Smooth muscle cell (in vitro differentiated cells): ENCODE data around the gene KIF26B. TPM values are rescaled to one million over a fixed set of nuclear protein-coding genes. Genes with fewer than 3 reads are reported as not detected.

Source experiments
- DNase-seq: peaks from one replicate; lab custom pipeline; 2025; ENCODE audit not compliant: unreplicated experiment; lab: John Stamatoyannopoulos, UW
- H2AFZ ChIP-seq: fragments of 200-600 bp; sonication (generic); 2 replicates; pipeline ENCODE4 v1.6.0; 2016; ENCODE audit warnings: antibody characterized with exemption, low read depth, mild to moderate bottlenecking
- H3F3A ChIP-seq: fragments of 200-600 bp; sonication (generic); 2 replicates; pipeline ENCODE4 v1.6.0; 2017; ENCODE audit warnings: antibody characterized with exemption, low read depth
- H3K27ac ChIP-seq: fragments of 200-600 bp; sonication (generic); 2 replicates; pipeline ENCODE4 v1.5.1; 2016; ENCODE audit warnings: low read depth, mild to moderate bottlenecking
- H3K27me3 ChIP-seq: fragments of 200-600 bp; sonication (generic); 2 replicates; pipeline ENCODE4 v1.6.1; 2016; ENCODE audit warnings: low read depth, mild to moderate bottlenecking
- H3K36me3 ChIP-seq: fragments of 200-600 bp; sonication (generic); 2 replicates; pipeline ENCODE4 v1.5.1; 2016; ENCODE audit warnings: low read depth
- H3K4me1 ChIP-seq: fragments of 200-600 bp; sonication (generic); 2 replicates; pipeline ENCODE4 v1.5.1; 2016; ENCODE audit warnings: low read depth
- H3K4me2 ChIP-seq: fragments of 200-600 bp; sonication (generic); 2 replicates; pipeline ENCODE4 v1.6.0; 2016; ENCODE audit warnings: mild to moderate bottlenecking
- H3K4me3 ChIP-seq: fragments of 200-600 bp; sonication (generic); 2 replicates; pipeline ENCODE4 v1.5.1; 2016; ENCODE audit warnings: mild to moderate bottlenecking
- H3K79me2 ChIP-seq: fragments of 200-600 bp; sonication (generic); 2 replicates; pipeline ENCODE4 v1.6.0; 2016; ENCODE audit warnings: low read depth, mild to moderate bottlenecking
- H3K9ac ChIP-seq: fragments of 200-600 bp; sonication (generic); 2 replicates; pipeline ENCODE4 v1.6.0; 2016; ENCODE audit warnings: low read depth
- H3K9me3 ChIP-seq: fragments of 200-600 bp; sonication (generic); replicated peaks from 2 replicates; pipeline ENCODE4 v1.5.1; 2016; ENCODE audit warnings: low read depth
- H4K20me1 ChIP-seq: fragments of 200-600 bp; sonication (generic); 2 replicates; pipeline ENCODE4 v1.6.0; 2016; ENCODE audit warnings: low read depth
- whole genome bisulfite sequencing: methylation state at CpG from one replicate; pipeline ENCODE4 v1.1.7; 2016; ENCODE audit warnings: low lambda C conversion rate; 5-methylcytosine and 5-hydroxymethylcytosine counted together
- polyA plus RNA-seq: library from polyadenylated mRNA; unstranded; fragments of >200 nt; fragmentation: Nextera tagmentation; extraction: Ambion mirVana; gene quantifications from 2 replicates; pipeline ENCODE4 v1.2.1, GENCODE V29; 2016
- total RNA-seq: library from RNA; depleted of rRNA; stranded (reverse); fragments of >200 nt; gene quantifications from 2 replicates; pipeline ENCODE4 v1.2.3, GENCODE V29; 2014
- TF ChIP-seq, protein P1 (sequence below): fragments of 200-600 bp; sonication (generic); IDR thresholded peaks from 2 replicates; pipeline ENCODE4 v1.5.1; 2017; ENCODE audit warnings: borderline replicate concordance, mild to moderate bottlenecking, antibody characterized with exemption; ENCODE audit not compliant: insufficient read depth, poor library complexity, severe bottlenecking

The KIF26B gene
- total and polyA plus RNA-seq, 2 experiments from 2014 or later: 24.9 to 43.3 TPM

DNA sequence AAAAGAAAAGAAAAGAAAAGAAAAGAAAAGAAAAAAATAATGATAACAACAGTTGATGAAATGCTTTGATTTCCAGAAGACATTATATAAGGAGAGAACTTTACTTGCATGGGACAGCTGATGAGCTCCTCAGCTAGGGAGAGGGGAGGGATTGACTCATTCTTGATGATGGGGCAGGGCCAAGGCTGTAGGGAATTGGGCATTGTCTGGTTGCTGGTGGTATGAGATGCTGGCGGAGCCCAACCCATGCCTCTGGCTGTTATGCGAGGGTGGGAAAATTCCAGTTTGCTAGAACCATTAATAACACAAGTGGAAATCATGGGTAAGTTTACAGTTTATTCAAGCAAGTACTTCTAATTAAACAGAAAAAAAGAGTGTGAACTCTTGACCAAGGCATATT, 36.0 kb upstream of the KIF26B start:
- no peaks in the 10 kb centered on the region for H3K4me1 ChIP-seq
- TF ChIP-seq, protein P1, sequence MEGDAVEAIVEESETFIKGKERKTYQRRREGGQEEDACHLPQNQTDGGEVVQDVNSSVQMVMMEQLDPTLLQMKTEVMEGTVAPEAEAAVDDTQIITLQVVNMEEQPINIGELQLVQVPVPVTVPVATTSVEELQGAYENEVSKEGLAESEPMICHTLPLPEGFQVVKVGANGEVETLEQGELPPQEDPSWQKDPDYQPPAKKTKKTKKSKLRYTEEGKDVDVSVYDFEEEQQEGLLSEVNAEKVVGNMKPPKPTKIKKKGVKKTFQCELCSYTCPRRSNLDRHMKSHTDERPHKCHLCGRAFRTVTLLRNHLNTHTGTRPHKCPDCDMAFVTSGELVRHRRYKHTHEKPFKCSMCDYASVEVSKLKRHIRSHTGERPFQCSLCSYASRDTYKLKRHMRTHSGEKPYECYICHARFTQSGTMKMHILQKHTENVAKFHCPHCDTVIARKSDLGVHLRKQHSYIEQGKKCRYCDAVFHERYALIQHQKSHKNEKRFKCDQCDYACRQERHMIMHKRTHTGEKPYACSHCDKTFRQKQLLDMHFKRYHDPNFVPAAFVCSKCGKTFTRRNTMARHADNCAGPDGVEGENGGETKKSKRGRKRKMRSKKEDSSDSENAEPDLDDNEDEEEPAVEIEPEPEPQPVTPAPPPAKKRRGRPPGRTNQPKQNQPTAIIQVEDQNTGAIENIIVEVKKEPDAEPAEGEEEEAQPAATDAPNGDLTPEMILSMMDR: no peak
- H4K20me1 ChIP-seq: no peaks in the 10 kb centered on the region
- H3K9me3 ChIP-seq: no peaks in the 10 kb centered on the region
- no peaks in the 10 kb centered on the region for H3F3A ChIP-seq
- no peak overlapping the region for H3K4me3 ChIP-seq
- H2AFZ ChIP-seq: no peak overlapping the region
- no peak overlapping the region for H3K27ac ChIP-seq
- no peak overlapping the region for H3K9ac ChIP-seq
- H3K36me3 ChIP-seq: no peaks in the 10 kb centered on the region
- no peaks in the 10 kb centered on the region for H3K79me2 ChIP-seq
- DNase-seq: no peak
- no peaks in the 10 kb centered on the region for H3K27me3 ChIP-seq
- no peak overlapping the region for H3K4me2 ChIP-seq
- 89% methylated on average over 2 of the region's 2 CpGs for WGBS

DNA sequence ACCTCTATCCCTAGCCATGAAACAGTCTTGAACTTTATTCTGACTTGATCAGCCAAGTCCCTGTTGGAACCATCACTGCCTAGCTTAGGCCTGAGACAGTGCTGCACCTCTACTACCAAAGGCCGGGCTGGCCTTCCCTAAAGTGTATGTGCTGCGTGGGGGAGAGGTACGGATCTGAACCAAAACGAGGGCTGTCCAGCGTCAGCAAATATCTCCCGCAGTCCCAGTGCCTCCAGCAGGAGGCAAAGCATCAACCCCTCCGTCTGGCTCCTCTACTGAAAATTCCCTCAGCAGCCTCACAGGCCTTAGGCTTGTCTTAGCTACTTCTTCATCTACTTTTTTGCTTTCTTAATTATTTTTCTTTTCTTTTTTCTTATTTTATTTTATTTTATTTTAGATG, 33.3 kb upstream of the KIF26B start:
- TF ChIP-seq, protein P1: no peak
- Histone ChIP-seq H3K36me3 (no peaks in the 10 kb centered on the region), H3K4me2 (no peak overlapping the region), H3K4me1 (no peaks in the 10 kb centered on the region), H3K79me2 (no peaks in the 10 kb centered on the region), H3K27ac (no peak overlapping the region), H4K20me1 (no peaks in the 10 kb centered on the region), H3K9ac (no peak overlapping the region), H3K9me3 (no peaks in the 10 kb centered on the region), H3K27me3 (no peaks in the 10 kb centered on the region), H3K4me3 (no peak overlapping the region), H2AFZ (no peak overlapping the region), H3F3A (no peaks in the 10 kb centered on the region)
- no peak for DNase-seq
- 88% methylated on average over 7 of the region's 7 CpGs for WGBS

DNA sequence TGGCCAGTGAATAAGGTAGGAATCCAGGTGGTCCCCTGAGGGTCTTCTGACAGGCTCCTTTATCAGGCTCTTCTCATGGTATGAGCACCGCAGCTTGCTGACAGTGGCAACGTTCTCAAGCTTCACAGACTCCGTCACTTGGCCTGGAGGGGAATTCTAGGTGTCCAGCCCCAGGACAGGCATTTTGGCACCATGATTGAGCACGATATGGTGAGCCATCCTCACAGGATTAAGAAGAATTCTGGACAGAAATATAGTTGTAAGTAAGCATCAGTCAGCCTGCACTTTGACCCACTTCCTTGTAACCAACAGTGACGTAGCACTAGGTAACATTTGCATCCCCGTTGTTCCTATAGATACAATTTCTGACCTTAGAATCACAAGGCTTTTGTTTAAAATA, 30.5 kb upstream of the KIF26B start:
- no peaks in the 10 kb centered on the region for H3K36me3 ChIP-seq
- TF ChIP-seq, protein P1: no peak
- H3K79me2 ChIP-seq: no peaks in the 10 kb centered on the region
- H4K20me1 ChIP-seq: no peaks in the 10 kb centered on the region
- H2AFZ ChIP-seq: no peak overlapping the region
- no peak overlapping the region for H3K9ac ChIP-seq
- no peak overlapping the region for H3K27ac ChIP-seq
- no peak overlapping the region for H3K4me3 ChIP-seq
- no peaks in the 10 kb centered on the region for H3K4me1 ChIP-seq
- no peak for DNase-seq
- H3K9me3 ChIP-seq: no peaks in the 10 kb centered on the region
- no peaks in the 10 kb centered on the region for H3K27me3 ChIP-seq
- no peaks in the 10 kb centered on the region for H3F3A ChIP-seq
- 96% methylated on average over 6 of the region's 6 CpGs for WGBS
- no peak overlapping the region for H3K4me2 ChIP-seq

DNA sequence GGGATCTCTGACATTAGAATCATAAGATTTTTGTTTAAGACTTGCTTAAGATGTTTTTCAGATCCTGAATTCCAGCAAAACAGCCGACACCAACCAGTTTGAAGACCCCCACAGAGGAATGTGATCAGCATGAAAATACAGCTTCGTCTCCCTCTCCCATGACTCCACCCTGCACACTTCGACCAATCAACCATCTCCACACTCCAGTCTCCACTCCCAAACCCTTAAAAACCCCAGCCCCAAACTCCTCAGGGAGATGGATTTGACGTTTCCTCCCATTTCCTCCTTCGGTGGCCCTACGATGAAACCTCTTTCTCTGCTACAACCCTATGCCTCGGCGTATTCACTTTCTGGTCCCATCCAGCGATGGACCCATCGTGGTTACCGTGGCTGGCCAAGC, 30.1 kb upstream of the KIF26B start:
- H3K79me2 ChIP-seq: no peaks in the 10 kb centered on the region

More for the DNA sequence above, 30.1 kb upstream of the KIF26B start:
- Histone ChIP-seq H3K4me1 (no peaks in the 10 kb centered on the region), H3K27ac (no peak overlapping the region), H4K20me1 (no peaks in the 10 kb centered on the region), H3K9ac (no peak overlapping the region), H3K27me3 (no peaks in the 10 kb centered on the region), H3F3A (no peaks in the 10 kb centered on the region), H3K36me3 (no peaks in the 10 kb centered on the region), H2AFZ (no peak overlapping the region), H3K4me3 (no peak overlapping the region), H3K9me3 (no peaks in the 10 kb centered on the region), H3K4me2 (no peak overlapping the region)
- 92% methylated on average over 11 of the region's 11 CpGs for WGBS
- DNase-seq: no peak
- TF ChIP-seq, protein P1: no peak
